ENCODE measurements around the gene EXOC6.

DNA sequence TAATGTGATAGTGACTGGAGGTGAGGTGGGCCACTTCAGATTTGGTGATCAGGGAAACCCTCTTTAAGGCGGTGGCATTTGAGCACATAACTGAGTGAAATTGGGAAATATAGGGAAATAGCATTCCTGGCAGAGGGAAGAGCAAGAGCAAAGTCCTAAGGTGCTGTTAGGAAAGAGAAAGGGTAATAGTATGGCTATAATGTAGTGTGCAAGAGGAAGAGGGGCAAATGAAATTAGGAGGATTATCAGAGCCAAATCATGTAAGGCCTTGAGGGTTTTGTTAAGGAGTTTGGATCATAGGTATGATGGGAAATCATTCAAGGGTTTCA lies 184.5 kb downstream of the EXOC6 start:
- TF ChIP-seq, protein P1, sequence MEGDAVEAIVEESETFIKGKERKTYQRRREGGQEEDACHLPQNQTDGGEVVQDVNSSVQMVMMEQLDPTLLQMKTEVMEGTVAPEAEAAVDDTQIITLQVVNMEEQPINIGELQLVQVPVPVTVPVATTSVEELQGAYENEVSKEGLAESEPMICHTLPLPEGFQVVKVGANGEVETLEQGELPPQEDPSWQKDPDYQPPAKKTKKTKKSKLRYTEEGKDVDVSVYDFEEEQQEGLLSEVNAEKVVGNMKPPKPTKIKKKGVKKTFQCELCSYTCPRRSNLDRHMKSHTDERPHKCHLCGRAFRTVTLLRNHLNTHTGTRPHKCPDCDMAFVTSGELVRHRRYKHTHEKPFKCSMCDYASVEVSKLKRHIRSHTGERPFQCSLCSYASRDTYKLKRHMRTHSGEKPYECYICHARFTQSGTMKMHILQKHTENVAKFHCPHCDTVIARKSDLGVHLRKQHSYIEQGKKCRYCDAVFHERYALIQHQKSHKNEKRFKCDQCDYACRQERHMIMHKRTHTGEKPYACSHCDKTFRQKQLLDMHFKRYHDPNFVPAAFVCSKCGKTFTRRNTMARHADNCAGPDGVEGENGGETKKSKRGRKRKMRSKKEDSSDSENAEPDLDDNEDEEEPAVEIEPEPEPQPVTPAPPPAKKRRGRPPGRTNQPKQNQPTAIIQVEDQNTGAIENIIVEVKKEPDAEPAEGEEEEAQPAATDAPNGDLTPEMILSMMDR (conservative IDR thresholded peaks at IDR 0.05 in 1 of 2, IDR thresholded peaks at IDR 0.05 in 1 of 2; ENCODE audit: extremely low read depth in 1 of 2, insufficient read depth in 1 of 2, low read depth in 1 of 2, low read length in 2 of 2): no peak
- TF ChIP-seq EZH2 (IDR thresholded peaks at IDR 0.05; ENCODE audit: borderline replicate concordance, low read length): no peak

Data from mammary epithelial cell (primary cell).